Endothelial cell of umbilical vein (primary cell): Measurements from ENCODE around the gene PXT1. TPM values are rescaled to one million over a fixed set of nuclear protein-coding genes. Genes with fewer than 3 reads are reported as not detected.

Experiments used
- BruUV-seq: library from RNA; stranded (reverse); fragments of 400-500 nt; replicated peaks from 2 replicates; lab custom pipeline; 2021; lab: Mats Ljungman, UMichigan
- CTCF ChIA-PET: fragments of 300-600, 350-600 bp; sonication (Branson Sonifier 250); formaldehyde crosslinking; loops from one replicate; lab custom pipeline; 2021; ENCODE audit warnings: antibody characterized with exemption, inconsistent platforms; lab: Charles Lee
- POLR2A ChIA-PET: fragments of 300-600, 350-600 bp; sonication (Branson Sonifier 250); formaldehyde crosslinking; loops from one replicate; lab custom pipeline; 2021; ENCODE audit warnings: antibody characterized with exemption, inconsistent platforms; lab: Charles Lee
- DNase-seq: peaks from one replicate; pipeline ENCODE4 v3.0.0-alpha.2; 2011; ENCODE audit warnings: low read depth, low spot score
- FAIRE-seq: peaks from 2 replicates; lab custom pipeline; 2011; peaks lifted over from hg19 to GRCh38; lab: Jason Lieb, UNC
- H2AFZ ChIP-seq: 2 replicates; pipeline ENCODE4 v1.6.0; 2012; ENCODE audit warnings: low read depth, low read length, control low read depth, inconsistent platforms
- H3K27ac ChIP-seq: 2 replicates; pipeline ENCODE4 v1.5.1; 2011; ENCODE audit warnings: low read depth, mild to moderate bottlenecking, control low read depth, low read length, moderate library complexity; ENCODE audit not compliant: insufficient read depth
- H3K27me3 ChIP-seq, 2 experiments: 2 replicates each; pipeline versions ENCODE4 v1.6.0 to v1.6.1; 2011; ENCODE audit warnings: low read length in 2 of 2, mixed read lengths in 1 of 2; ENCODE audit not compliant: control insufficient read depth in 2 of 2, insufficient read depth in 2 of 2
- H3K36me3 ChIP-seq, 2 experiments: 2 replicates in 1 of 2; 3 replicates in 1 of 2; pipeline ENCODE4 v1.5.1; 2011; ENCODE audit warnings: low read length in 2 of 2, mild to moderate bottlenecking in 1 of 2, moderate library complexity in 1 of 2; ENCODE audit not compliant: control insufficient read depth in 2 of 2, insufficient read depth in 2 of 2; ENCODE audit errors: extremely low read depth in 1 of 2
- H3K4me1 ChIP-seq: 3 replicates; pipeline ENCODE4 v1.5.1; 2011; ENCODE audit warnings: mild to moderate bottlenecking, low read length; ENCODE audit not compliant: control insufficient read depth, insufficient read depth; ENCODE audit errors: extremely low read depth
- H3K4me2 ChIP-seq: 2 replicates; pipeline ENCODE4 v1.6.1; 2011; ENCODE audit warnings: low read length, control low read depth, mixed read lengths; ENCODE audit not compliant: insufficient read depth
- H3K4me3 ChIP-seq, 3 experiments: fragments of 200-600 bp in 1 of 3; sonication (generic), shearing (Covaris generic) in 1 of 3; replicated peaks in 1 of 3; 2 replicates each; pipeline ENCODE4 v1.5.1; 2011 to 2016; ENCODE audit warnings: control low read depth in 3 of 3, low read length in 3 of 3, mild to moderate bottlenecking in 2 of 3, inconsistent platforms in 1 of 3, low read depth in 1 of 3, moderate library complexity in 1 of 3; ENCODE audit not compliant: insufficient read depth in 1 of 3
- H3K79me2 ChIP-seq: 2 replicates; pipeline ENCODE4 v1.6.0; 2012; ENCODE audit warnings: low read length, inconsistent platforms; ENCODE audit not compliant: control insufficient read depth, insufficient read depth
- H3K9ac ChIP-seq: replicated peaks from 2 replicates; pipeline ENCODE3; 2011; ENCODE audit warnings: low read length, control low read depth; ENCODE audit not compliant: insufficient read depth; ENCODE audit errors: extremely low read depth
- H3K9me1 ChIP-seq: replicated peaks from 3 replicates; pipeline ENCODE4 v1.6.0; 2011; ENCODE audit warnings: mild to moderate bottlenecking, low read length; ENCODE audit not compliant: control insufficient read depth, insufficient read depth; ENCODE audit errors: extremely low read depth
- H3K9me3 ChIP-seq: replicated peaks from 2 replicates; pipeline ENCODE4 v1.5.1; 2012; ENCODE audit warnings: low read length, inconsistent platforms; ENCODE audit not compliant: control insufficient read depth, insufficient read depth
- H4K20me1 ChIP-seq: replicated peaks from 2 replicates; pipeline ENCODE3; 2011; ENCODE audit warnings: mild to moderate bottlenecking, low read length; ENCODE audit not compliant: control insufficient read depth, insufficient read depth; ENCODE audit errors: extremely low read depth
- CTCF ChIP-seq, 2 donors: IDR thresholded peaks; 1 replicate in 1 of 2; 2 replicates in 1 of 2; pipeline ENCODE4 v1.5.1; 2011; ENCODE audit warnings: low read length in 2 of 2, mild to moderate bottlenecking in 2 of 2, moderate library complexity in 2 of 2, control low read depth in 1 of 2, inconsistent platforms in 1 of 2, low read depth in 1 of 2; ENCODE audit not compliant: insufficient read depth in 1 of 2; ENCODE audit errors: extremely low read depth in 1 of 2
- FOS ChIP-seq: IDR thresholded peaks from 2 replicates; pipeline ENCODE4 v1.6.1; 2011; ENCODE audit warnings: mild to moderate bottlenecking, low read length, moderate library complexity, borderline replicate concordance; ENCODE audit not compliant: insufficient read depth
- MAX ChIP-seq: IDR thresholded peaks from 2 replicates; pipeline ENCODE4 v1.6.1; 2011; ENCODE audit not compliant: insufficient read depth, insufficient read length
- dilution Hi-C: fragments of 300-500 bp; cut with MboI; formaldehyde crosslinking; loops from one replicate; pipeline ENCODE4 v1.15.0; 2019; ENCODE audit warnings: low sequenced_read_pairs; ENCODE audit not compliant: extremely low pct_ligation_motif_present
- intact Hi-C: fragments of 100-400 bp; cut with micrococcal nuclease; formaldehyde crosslinking; loops from one replicate; pipeline ENCODE4 v1.10.0; 2022
- polyA plus RNA-seq, 4 experiments: library from polyadenylated mRNA; depleted of rRNA in 3 of 4; stranded (reverse) in 3 of 4; unstranded in 1 of 4; fragments of >200 nt; gene quantifications; 2 replicates each; pipeline versions ENCODE4 v1.2.1 to v1.2.3, GENCODE V29; 2011 to 2012; ENCODE audit warnings: missing spikeins in 1 of 4
- total RNA-seq: library from RNA; stranded (reverse); gene quantifications from 2 replicates; pipeline ENCODE4 v1.2.3, GENCODE V29; 2021

Gene PXT1
- total and polyA plus RNA-seq, 2 donors (not counting 3 experiments of a cell fraction or from before 2014, with no cell fraction given), result not detected

- no peaks in the 10 kb centered on the region for H3K9me1 ChIP-seq
- no peaks in the 10 kb centered on the region for H3K36me3 ChIP-seq
- no peak overlapping the region for H2AFZ ChIP-seq
- dilution Hi-C loops (no loop called here), intact Hi-C loops (loop anchor here (1.0 kb wide), 2 partner anchors 19 to 58 kb away; no protein-coding TSS in a partner anchor)
- peaks cover 0 to 5% of the 10 kb centered on the region in 2 experiments for H3K27me3 ChIP-seq
- H3K27ac ChIP-seq, result no peak overlapping the region
- no peak overlapping the region for H3K4me3 ChIP-seq
- H3K9me3 ChIP-seq, result no peaks in the 10 kb centered on the region
- no peaks in the 10 kb centered on the region for H4K20me1 ChIP-seq
- TF ChIP-seq FOS, result no peak
- peak; percentile 80 to 82 for TF ChIP-seq CTCF (IDR thresholded peaks at IDR 0.05; ENCODE audit: extremely low read depth in 1 of 2, insufficient read depth in 1 of 2, low read depth in 1 of 2, low read length in 2 of 2)
- no peak for TF ChIP-seq MAX
- ChIA-PET POLR2A (no interaction called here), CTCF (interaction anchor here (0.6 to 12.9 kb wide), 26 partner anchors 9 to 239 kb away, joined by 3 to 373 read pairs (median 4); no protein-coding TSS in a partner anchor)
- no peak overlapping the region for H3K4me2 ChIP-seq
- DNase-seq, result peak; percentile 69
- FAIRE-seq, result peak; percentile 96
- no peak overlapping the region for H3K9ac ChIP-seq
- H3K4me1 ChIP-seq, result peaks cover 17% of the 10 kb centered on the region
- BruUV-seq, result no TSS peak
- H3K79me2 ChIP-seq, result no peaks in the 10 kb centered on the region
These were observed 82.2 kb downstream of the PXT1 start for GRCh38 chr6:36360241-36361054.
